Kidney epithelial cell (primary cell): Measurements from ENCODE around the gene RAB25. TPM values are rescaled to one million over a fixed set of nuclear protein-coding genes. Genes with fewer than 3 reads are reported as not detected.

ENCODE experiments used
- DNase-seq: peaks from one replicate; pipeline ENCODE4 v3.0.0-alpha.2; 2010; ENCODE audit warnings: low read depth
- H3K27me3 ChIP-seq: 2 replicates; pipeline ENCODE4 v1.6.0; 2011; ENCODE audit warnings: low read length; ENCODE audit not compliant: control insufficient read depth, insufficient read depth
- H3K36me3 ChIP-seq: 2 replicates; pipeline ENCODE4 v1.5.1; 2011; ENCODE audit warnings: low read length; ENCODE audit not compliant: control insufficient read depth, insufficient read depth
- H3K4me3 ChIP-seq: 2 replicates; pipeline ENCODE4 v1.5.1; 2011; ENCODE audit warnings: low read depth, mild to moderate bottlenecking, control low read depth, low read length
- total RNA-seq: library from RNA; depleted of rRNA; stranded (reverse); fragments of >200 nt; gene quantifications from 2 replicates; pipeline ENCODE4 v1.2.3, GENCODE V29; 2015
- TF ChIP-seq, protein P1 (sequence below): IDR thresholded peaks from 2 replicates; pipeline ENCODE4 v1.5.1; 2011; ENCODE audit warnings: mild to moderate bottlenecking, moderate library complexity, low read length, control low read depth, inconsistent platforms; ENCODE audit not compliant: insufficient read depth, poor library complexity, severe bottlenecking

The RAB25 gene
- total RNA-seq, 1 donor from 2014 or later: 30.4 TPM

- TF ChIP-seq, protein P1, sequence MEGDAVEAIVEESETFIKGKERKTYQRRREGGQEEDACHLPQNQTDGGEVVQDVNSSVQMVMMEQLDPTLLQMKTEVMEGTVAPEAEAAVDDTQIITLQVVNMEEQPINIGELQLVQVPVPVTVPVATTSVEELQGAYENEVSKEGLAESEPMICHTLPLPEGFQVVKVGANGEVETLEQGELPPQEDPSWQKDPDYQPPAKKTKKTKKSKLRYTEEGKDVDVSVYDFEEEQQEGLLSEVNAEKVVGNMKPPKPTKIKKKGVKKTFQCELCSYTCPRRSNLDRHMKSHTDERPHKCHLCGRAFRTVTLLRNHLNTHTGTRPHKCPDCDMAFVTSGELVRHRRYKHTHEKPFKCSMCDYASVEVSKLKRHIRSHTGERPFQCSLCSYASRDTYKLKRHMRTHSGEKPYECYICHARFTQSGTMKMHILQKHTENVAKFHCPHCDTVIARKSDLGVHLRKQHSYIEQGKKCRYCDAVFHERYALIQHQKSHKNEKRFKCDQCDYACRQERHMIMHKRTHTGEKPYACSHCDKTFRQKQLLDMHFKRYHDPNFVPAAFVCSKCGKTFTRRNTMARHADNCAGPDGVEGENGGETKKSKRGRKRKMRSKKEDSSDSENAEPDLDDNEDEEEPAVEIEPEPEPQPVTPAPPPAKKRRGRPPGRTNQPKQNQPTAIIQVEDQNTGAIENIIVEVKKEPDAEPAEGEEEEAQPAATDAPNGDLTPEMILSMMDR: no peak
- Histone ChIP-seq H3K4me3 (no peak overlapping the region), H3K27me3 (no peaks in the 10 kb centered on the region), H3K36me3 (no peaks in the 10 kb centered on the region)
- no peak for DNase-seq
Measured at GRCh38 chr1:156062189-156062588, 1.2 kb downstream of the RAB25 start.

GRCh38 chr1:156063997-156064285 lies 3.0 kb downstream of the RAB25 start:
- DNase-seq: no peak
- no peaks in the 10 kb centered on the region for H3K27me3 ChIP-seq
- no peak overlapping the region for H3K4me3 ChIP-seq
- no peaks in the 10 kb centered on the region for H3K36me3 ChIP-seq
- TF ChIP-seq, protein P1: no peak

GRCh38 chr1:156064615-156065014 lies 3.7 kb downstream of the RAB25 start:
- H3K27me3 ChIP-seq: no peaks in the 10 kb centered on the region
- no peaks in the 10 kb centered on the region for H3K36me3 ChIP-seq
- no peak overlapping the region for H3K4me3 ChIP-seq
- TF ChIP-seq, protein P1: no peak
- no peak for DNase-seq

GRCh38 chr1:156065212-156065611 lies 4.3 kb downstream of the RAB25 start:
- H3K4me3 ChIP-seq: no peak overlapping the region
- no peaks in the 10 kb centered on the region for H3K27me3 ChIP-seq
- TF ChIP-seq, protein P1: no peak
- no peak for DNase-seq
- no peaks in the 10 kb centered on the region for H3K36me3 ChIP-seq

GRCh38 chr1:156065871-156066270 lies 4.9 kb downstream of the RAB25 start:
- no peak overlapping the region for H3K4me3 ChIP-seq
- no peaks in the 10 kb centered on the region for H3K27me3 ChIP-seq
- no peak for DNase-seq
- TF ChIP-seq, protein P1: no peak
- no peaks in the 10 kb centered on the region for H3K36me3 ChIP-seq

GRCh38 chr1:156067262-156067661 lies 6.3 kb downstream of the RAB25 start:
- Histone ChIP-seq H3K36me3 (no peaks in the 10 kb centered on the region), H3K27me3 (no peaks in the 10 kb centered on the region), H3K4me3 (no peak overlapping the region)
- no peak for DNase-seq
- TF ChIP-seq, protein P1: no peak
